ENCODE measurements around the gene NCAPH2.

DNA sequence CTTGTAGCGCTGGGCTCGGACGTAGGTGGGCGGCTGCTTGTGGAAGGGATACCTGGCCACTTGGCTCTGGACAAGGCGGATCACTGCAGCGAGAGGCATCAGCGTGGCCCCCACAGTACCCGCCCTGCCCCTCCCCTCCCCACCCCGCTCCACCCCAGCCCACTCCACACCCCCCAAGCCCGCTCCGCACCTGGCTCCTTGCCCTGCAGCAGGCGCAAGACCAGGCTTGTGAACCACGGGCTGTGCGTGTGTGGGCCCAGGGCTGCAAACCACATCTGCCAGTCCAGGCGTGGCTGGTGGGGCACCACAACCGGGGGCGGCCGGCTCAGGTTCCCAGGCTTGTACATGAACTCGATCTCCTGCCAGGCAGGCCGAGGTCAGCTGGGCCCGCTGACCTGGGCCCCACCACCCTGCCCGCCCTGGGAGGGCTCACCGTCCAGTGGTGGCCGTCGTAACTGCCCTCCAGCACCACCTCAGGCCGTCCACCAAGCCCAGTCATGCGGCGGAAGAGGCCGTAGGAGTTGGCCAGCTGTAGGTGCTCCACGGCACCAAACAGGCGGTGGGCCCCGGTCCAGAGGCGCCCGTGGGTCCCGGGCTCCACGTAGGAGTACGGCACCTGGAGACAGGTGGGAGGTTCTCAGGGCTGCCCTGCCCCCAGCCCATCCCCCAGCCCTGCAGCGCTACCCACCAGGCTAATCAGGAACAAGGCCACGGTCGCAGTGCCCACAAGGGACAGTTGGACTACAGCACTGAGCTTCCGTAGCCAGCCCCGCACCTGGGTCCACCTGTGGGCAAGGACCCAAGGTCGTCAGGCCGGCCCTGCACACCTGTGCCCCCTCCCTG is 3.4 kb upstream of the NCAPH2 start:
- TF ChIP-seq, protein P1, sequence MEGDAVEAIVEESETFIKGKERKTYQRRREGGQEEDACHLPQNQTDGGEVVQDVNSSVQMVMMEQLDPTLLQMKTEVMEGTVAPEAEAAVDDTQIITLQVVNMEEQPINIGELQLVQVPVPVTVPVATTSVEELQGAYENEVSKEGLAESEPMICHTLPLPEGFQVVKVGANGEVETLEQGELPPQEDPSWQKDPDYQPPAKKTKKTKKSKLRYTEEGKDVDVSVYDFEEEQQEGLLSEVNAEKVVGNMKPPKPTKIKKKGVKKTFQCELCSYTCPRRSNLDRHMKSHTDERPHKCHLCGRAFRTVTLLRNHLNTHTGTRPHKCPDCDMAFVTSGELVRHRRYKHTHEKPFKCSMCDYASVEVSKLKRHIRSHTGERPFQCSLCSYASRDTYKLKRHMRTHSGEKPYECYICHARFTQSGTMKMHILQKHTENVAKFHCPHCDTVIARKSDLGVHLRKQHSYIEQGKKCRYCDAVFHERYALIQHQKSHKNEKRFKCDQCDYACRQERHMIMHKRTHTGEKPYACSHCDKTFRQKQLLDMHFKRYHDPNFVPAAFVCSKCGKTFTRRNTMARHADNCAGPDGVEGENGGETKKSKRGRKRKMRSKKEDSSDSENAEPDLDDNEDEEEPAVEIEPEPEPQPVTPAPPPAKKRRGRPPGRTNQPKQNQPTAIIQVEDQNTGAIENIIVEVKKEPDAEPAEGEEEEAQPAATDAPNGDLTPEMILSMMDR (IDR thresholded peaks at IDR 0.05): no peak
- no peak for TF ChIP-seq POLR2A (IDR thresholded peaks at IDR 0.05)
